Trophoblast cell (in vitro differentiated cells and primary cell): ENCODE data around the gene ZNF618.

Source experiments
- DNase-seq, 2 donors: peaks; one replicate each; pipeline ENCODE4 v3.0.0-alpha.2; 2016
- H2AFZ ChIP-seq: 2 replicates; pipeline ENCODE4 v1.6.1; 2013; ENCODE audit warnings: low read length, moderate library complexity, mild to moderate bottlenecking; ENCODE audit not compliant: insufficient read depth, poor library complexity
- H2AK5ac ChIP-seq: 2 replicates; pipeline ENCODE4 v1.6.1; 2013; ENCODE audit warnings: mild to moderate bottlenecking, low read length
- H2BK120ac ChIP-seq: 2 replicates; pipeline ENCODE4 v1.6.1; 2013; ENCODE audit warnings: low read length, mild to moderate bottlenecking, moderate library complexity; ENCODE audit not compliant: insufficient read depth, poor library complexity
- H2BK12ac ChIP-seq: 2 replicates; pipeline ENCODE4 v1.6.1; 2013; ENCODE audit warnings: mild to moderate bottlenecking, low read length, moderate library complexity
- H2BK5ac ChIP-seq: 2 replicates; pipeline ENCODE4 v1.6.1; 2013; ENCODE audit warnings: low read length, low read depth, moderate library complexity, mild to moderate bottlenecking; ENCODE audit not compliant: poor library complexity
- H3K14ac ChIP-seq: 2 replicates; pipeline ENCODE4 v1.6.1; 2013; ENCODE audit warnings: mild to moderate bottlenecking, low read length
- H3K18ac ChIP-seq: 2 replicates; pipeline ENCODE4 v1.6.1; 2013; ENCODE audit warnings: mild to moderate bottlenecking, low read length
- H3K23ac ChIP-seq: 2 replicates; pipeline ENCODE4 v1.6.1; 2013; ENCODE audit warnings: low read length
- H3K27ac ChIP-seq: 2 replicates; pipeline ENCODE4 v1.5.1; 2013; ENCODE audit warnings: low read depth, mild to moderate bottlenecking, inconsistent platforms, low read length, moderate library complexity
- H3K27me3 ChIP-seq: 2 replicates; pipeline ENCODE4 v1.6.1; 2013; ENCODE audit warnings: inconsistent platforms, mild to moderate bottlenecking, low read length, moderate library complexity; ENCODE audit not compliant: insufficient read depth
- H3K36me3 ChIP-seq, 2 experiments: 1 replicate in 1 of 2; 2 replicates in 1 of 2; pipeline ENCODE4 v1.6.1; 2013; ENCODE audit warnings: low read length in 2 of 2, mild to moderate bottlenecking in 2 of 2, moderate library complexity in 1 of 2; ENCODE audit not compliant: insufficient read depth in 2 of 2, control insufficient read depth in 1 of 2
- H3K4ac ChIP-seq: 2 replicates; pipeline ENCODE4 v1.6.1; 2013; ENCODE audit warnings: low read depth, mild to moderate bottlenecking, low read length, moderate library complexity
- H3K4me1 ChIP-seq, 2 experiments: 1 replicate in 1 of 2; 2 replicates in 1 of 2; pipeline ENCODE4 v1.6.1; 2013; ENCODE audit warnings: low read length in 2 of 2, mild to moderate bottlenecking in 2 of 2, moderate library complexity in 1 of 2; ENCODE audit not compliant: insufficient read depth in 2 of 2, control insufficient read depth in 1 of 2
- H3K4me2 ChIP-seq: 2 replicates; pipeline ENCODE4 v1.6.1; 2013; ENCODE audit warnings: inconsistent platforms, mild to moderate bottlenecking, low read length, moderate library complexity
- H3K4me3 ChIP-seq: 2 replicates; pipeline ENCODE4 v1.5.1; 2013; ENCODE audit warnings: mild to moderate bottlenecking, low read depth, low read length, inconsistent platforms
- H3K79me1 ChIP-seq: one replicate; pipeline ENCODE4 v1.6.1; 2013; ENCODE audit warnings: low read length
- H3K79me2 ChIP-seq: 2 replicates; pipeline ENCODE4 v1.6.1; 2013; ENCODE audit warnings: low read length, mild to moderate bottlenecking; ENCODE audit not compliant: control insufficient read depth, insufficient read depth, poor library complexity
- H3K9ac ChIP-seq: 2 replicates; pipeline ENCODE4 v1.6.1; 2013; ENCODE audit warnings: mild to moderate bottlenecking, low read length
- H3K9me3 ChIP-seq: 2 replicates; pipeline ENCODE4 v1.6.1; 2013; ENCODE audit warnings: low read depth, mild to moderate bottlenecking, control low read depth, inconsistent platforms, low read length; ENCODE audit not compliant: insufficient read depth
- H4K12ac ChIP-seq: 2 replicates; pipeline ENCODE4 v1.6.1; 2013; ENCODE audit warnings: low read depth, mild to moderate bottlenecking, low read length, moderate library complexity
- H4K8ac ChIP-seq: 2 replicates; pipeline ENCODE4 v1.6.1; 2013; ENCODE audit warnings: low read depth, mild to moderate bottlenecking, low read length, moderate library complexity
- H4K91ac ChIP-seq: one replicate; pipeline ENCODE4 v1.6.1; 2013; ENCODE audit warnings: low read depth, mild to moderate bottlenecking, low read length, moderate library complexity
- WGBS: extraction: QIAGEN DNeasy Blood & Tissue Kit; methylation state at CpG from one replicate; pipeline ENCODE4 v1.1.7; 2013; ENCODE audit warnings: missing lambda C conversion rate; ENCODE audit not compliant: insufficient read length, insufficient coverage; ENCODE audit errors: extremely low coverage; 5-methylcytosine and 5-hydroxymethylcytosine counted together

ZNF618 gene

GRCh38 chr9:114091711-114092110 lies 215.6 kb downstream of the ZNF618 start:
- Histone ChIP-seq H3K36me3 (no peaks in the 10 kb centered on the region), H3K9me3 (peaks cover 2% of the 10 kb centered on the region), H3K4me3 (no peak overlapping the region), H3K23ac (no peak overlapping the region), H3K18ac (no peak overlapping the region), H3K27ac (no peak overlapping the region), H3K9ac (no peak overlapping the region), H2BK5ac (no peak overlapping the region), H4K91ac (no peak overlapping the region), H3K4ac (no peak overlapping the region), H4K8ac (no peak overlapping the region), H2BK12ac (no peak overlapping the region), H2AFZ (no peak overlapping the region), H3K79me2 (no peaks in the 10 kb centered on the region), H2BK120ac (no peak overlapping the region), H3K14ac (no peak overlapping the region), H3K4me1 (no peaks in the 10 kb centered on the region), H3K4me2 (no peak overlapping the region), H2AK5ac (no peak overlapping the region), H3K79me1 (no peaks in the 10 kb centered on the region), H4K12ac (no peak overlapping the region), H3K27me3 (no peaks in the 10 kb centered on the region)
- no CpG with 5 or more reads among the region's 8 CpGs for WGBS
- no peak for DNase-seq

GRCh38 chr9:114092336-114092735 lies 216.2 kb downstream of the ZNF618 start:
- DNase-seq = no peak
- no peak overlapping the region for H3K27ac ChIP-seq
- no peaks in the 10 kb centered on the region for H3K79me2 ChIP-seq
- H3K4ac ChIP-seq = no peak overlapping the region
- no peak overlapping the region for H2BK120ac ChIP-seq
- H2BK12ac ChIP-seq = no peak overlapping the region
- H3K14ac ChIP-seq = no peak overlapping the region
- no peak overlapping the region for H3K4me2 ChIP-seq
- H2AFZ ChIP-seq = no peak overlapping the region
- WGBS = no CpG with 5 or more reads among the region's 4 CpGs
- peaks cover 2% of the 10 kb centered on the region for H3K9me3 ChIP-seq
- no peak overlapping the region for H4K91ac ChIP-seq
- no peak overlapping the region for H3K4me3 ChIP-seq
- no peaks in the 10 kb centered on the region for H3K79me1 ChIP-seq
- no peak overlapping the region for H2AK5ac ChIP-seq
- no peaks in the 10 kb centered on the region for H3K36me3 ChIP-seq
- H3K4me1 ChIP-seq = no peaks in the 10 kb centered on the region
- no peaks in the 10 kb centered on the region for H3K27me3 ChIP-seq
- no peak overlapping the region for H4K12ac ChIP-seq
- H2BK5ac ChIP-seq = no peak overlapping the region
- H3K18ac ChIP-seq = no peak overlapping the region
- no peak overlapping the region for H4K8ac ChIP-seq
- no peak overlapping the region for H3K23ac ChIP-seq
- H3K9ac ChIP-seq = no peak overlapping the region

DNA sequence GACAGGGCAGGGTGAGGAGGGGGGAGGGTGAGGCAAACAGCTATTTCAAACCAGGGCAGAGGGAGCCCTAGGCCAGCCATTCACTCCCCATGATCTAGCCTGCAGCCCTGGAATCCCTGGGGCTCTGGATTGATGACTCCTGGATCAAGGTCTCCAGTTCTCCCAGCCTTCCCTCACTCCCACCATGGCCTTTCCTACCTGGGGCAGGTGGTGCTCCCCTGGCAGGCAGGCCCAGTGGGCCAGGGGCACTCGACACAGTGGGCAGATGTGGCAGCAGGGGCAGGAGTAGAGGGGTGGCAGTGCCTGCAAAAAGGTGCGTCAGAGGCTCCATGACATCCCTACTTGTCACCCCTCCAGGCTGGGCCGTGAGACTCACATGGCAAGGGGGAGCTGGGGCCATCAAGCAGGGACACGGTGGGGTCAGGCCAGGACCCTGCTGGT lies 216.9 kb downstream of the ZNF618 start:
- Histone ChIP-seq H3K18ac (no peak overlapping the region), H3K27ac (no peak overlapping the region), H2BK12ac (no peak overlapping the region), H3K4me1 (no peaks in the 10 kb centered on the region), H3K27me3 (peaks cover 7% of the 10 kb centered on the region), H4K12ac (no peak overlapping the region), H3K4me3 (no peak overlapping the region), H3K79me2 (no peaks in the 10 kb centered on the region), H4K8ac (no peak overlapping the region), H3K79me1 (no peaks in the 10 kb centered on the region), H3K9ac (no peak overlapping the region), H2BK5ac (no peak overlapping the region), H3K4ac (no peak overlapping the region), H2AFZ (no peak overlapping the region), H3K36me3 (no peaks in the 10 kb centered on the region), H4K91ac (no peak overlapping the region), H3K14ac (no peak overlapping the region), H3K4me2 (no peak overlapping the region), H3K9me3 (peaks cover 2% of the 10 kb centered on the region), H2AK5ac (no peak overlapping the region), H3K23ac (no peak overlapping the region), H2BK120ac (no peak overlapping the region)
- DNase-seq = no peak
- no CpG with 5 or more reads among the region's 4 CpGs for WGBS

GRCh38 chr9:114093761-114094505 lies 217.8 kb downstream of the ZNF618 start:
- H3K4me1 ChIP-seq = peaks cover 0 to 2% of the 10 kb centered on the region in 2 experiments
- H4K8ac ChIP-seq = no peak overlapping the region
- no peak for DNase-seq
- no CpG with 5 or more reads among the region's 9 CpGs for WGBS
- H3K4ac ChIP-seq = no peak overlapping the region
- no peak overlapping the region for H3K27ac ChIP-seq
- no peaks in the 10 kb centered on the region for H3K36me3 ChIP-seq
- H3K79me1 ChIP-seq = no peaks in the 10 kb centered on the region
- no peak overlapping the region for H4K91ac ChIP-seq
- H2AK5ac ChIP-seq = no peak overlapping the region
- H3K14ac ChIP-seq = no peak overlapping the region
- no peak overlapping the region for H4K12ac ChIP-seq
- no peak overlapping the region for H3K23ac ChIP-seq
- peaks cover 10% of the 10 kb centered on the region for H3K27me3 ChIP-seq
- peaks cover 3% of the 10 kb centered on the region for H3K9me3 ChIP-seq
- no peak overlapping the region for H2BK5ac ChIP-seq
- no peak overlapping the region for H3K18ac ChIP-seq
- no peak overlapping the region for H2BK12ac ChIP-seq
- no peak overlapping the region for H2AFZ ChIP-seq
- no peak overlapping the region for H3K9ac ChIP-seq
- H3K4me2 ChIP-seq = no peak overlapping the region
- no peak overlapping the region for H2BK120ac ChIP-seq
- no peaks in the 10 kb centered on the region for H3K79me2 ChIP-seq
- H3K4me3 ChIP-seq = no peak overlapping the region
